Measurements from ENCODE around the gene PGLYRP4.

PGLYRP4 gene

DNA sequence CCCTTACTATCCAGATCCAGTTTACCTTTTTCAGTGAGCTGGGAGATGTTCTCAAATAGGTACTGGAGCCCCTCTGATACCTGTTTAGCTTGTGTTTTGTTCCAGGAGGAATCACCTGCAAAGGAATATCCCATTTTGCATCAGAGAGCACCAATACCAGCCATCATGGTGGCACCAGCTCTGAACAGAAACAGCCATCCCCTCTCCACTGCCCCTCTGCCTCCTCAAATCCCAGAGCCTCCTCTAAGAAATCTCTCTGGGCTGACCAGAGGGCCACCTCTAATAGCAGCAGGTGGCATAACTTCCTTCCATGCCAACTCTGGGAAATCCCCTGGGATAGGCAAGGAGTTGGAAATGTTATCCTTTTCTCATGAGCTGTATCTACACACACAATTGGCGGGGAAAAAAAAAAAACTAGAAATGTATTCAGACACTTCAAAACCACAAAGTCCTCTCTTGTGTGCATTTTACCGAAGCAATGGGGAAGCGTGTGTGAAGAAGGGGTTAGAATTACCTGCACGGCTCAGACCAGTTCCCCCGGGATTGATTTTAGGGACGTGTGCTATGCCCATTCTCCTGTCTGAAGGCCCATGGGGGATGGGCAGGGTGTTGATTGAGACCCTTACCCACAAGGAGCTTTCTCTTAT, 2.4 kb downstream of the PGLYRP4 start:
- in situ Hi-C loops (cut with MboI; ENCODE audit: low pct_unique_long_range_greater_than_20kb, low sequenced_read_pairs, unreplicated experiment): no loop called here
- TF ChIP-seq, protein P1, sequence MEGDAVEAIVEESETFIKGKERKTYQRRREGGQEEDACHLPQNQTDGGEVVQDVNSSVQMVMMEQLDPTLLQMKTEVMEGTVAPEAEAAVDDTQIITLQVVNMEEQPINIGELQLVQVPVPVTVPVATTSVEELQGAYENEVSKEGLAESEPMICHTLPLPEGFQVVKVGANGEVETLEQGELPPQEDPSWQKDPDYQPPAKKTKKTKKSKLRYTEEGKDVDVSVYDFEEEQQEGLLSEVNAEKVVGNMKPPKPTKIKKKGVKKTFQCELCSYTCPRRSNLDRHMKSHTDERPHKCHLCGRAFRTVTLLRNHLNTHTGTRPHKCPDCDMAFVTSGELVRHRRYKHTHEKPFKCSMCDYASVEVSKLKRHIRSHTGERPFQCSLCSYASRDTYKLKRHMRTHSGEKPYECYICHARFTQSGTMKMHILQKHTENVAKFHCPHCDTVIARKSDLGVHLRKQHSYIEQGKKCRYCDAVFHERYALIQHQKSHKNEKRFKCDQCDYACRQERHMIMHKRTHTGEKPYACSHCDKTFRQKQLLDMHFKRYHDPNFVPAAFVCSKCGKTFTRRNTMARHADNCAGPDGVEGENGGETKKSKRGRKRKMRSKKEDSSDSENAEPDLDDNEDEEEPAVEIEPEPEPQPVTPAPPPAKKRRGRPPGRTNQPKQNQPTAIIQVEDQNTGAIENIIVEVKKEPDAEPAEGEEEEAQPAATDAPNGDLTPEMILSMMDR (IDR thresholded peaks at IDR 0.05; ENCODE audit: extremely low read depth, insufficient read depth, missing control alignments): no peak
- DNase-seq (ENCODE audit: low spot score): no peak

DNA sequence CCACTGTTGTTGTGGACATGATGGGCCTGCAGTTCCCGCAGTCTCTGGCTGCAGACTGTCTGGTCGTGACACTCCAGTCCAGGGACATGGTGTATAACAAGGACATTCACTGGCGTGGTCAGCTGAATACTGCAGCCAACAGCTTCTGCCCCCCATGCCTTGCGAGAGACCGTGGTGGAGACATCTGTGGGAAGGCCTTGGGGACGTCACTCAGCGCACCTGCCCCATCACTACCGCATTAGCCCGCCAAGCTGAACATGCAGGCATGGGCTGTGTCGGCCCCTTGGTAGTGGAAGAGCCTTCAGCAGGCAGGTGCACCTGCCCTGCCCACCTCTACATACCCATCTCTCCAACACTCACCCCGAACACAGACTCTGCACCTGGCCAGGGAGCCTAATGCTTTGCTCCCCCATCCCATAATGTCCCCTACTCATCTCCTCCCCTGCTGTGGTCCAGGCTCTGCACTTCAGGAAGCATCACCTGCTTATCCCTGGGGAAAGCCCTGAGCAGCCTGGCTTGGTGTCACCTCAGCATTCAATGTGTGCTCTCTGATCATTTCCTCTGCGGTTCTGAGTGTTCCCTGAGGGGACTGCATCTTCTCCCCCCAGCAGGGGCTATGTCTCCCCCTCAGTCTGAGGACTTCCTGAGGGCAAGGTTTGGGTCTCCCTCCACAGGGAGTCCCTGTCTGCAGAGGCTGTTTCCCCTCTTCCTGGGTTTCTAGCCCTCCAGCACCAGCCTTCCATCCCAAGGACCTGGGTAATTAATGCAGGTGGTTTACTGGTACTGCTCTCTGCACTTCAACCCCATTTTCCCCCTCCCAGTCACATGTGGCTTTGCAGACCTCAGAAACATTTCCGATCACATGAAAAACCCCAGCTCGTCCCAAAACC, 3.2 kb downstream of the PGLYRP4 start:
- no peak for DNase-seq (ENCODE audit: low spot score)
- TF ChIP-seq, protein P1 (IDR thresholded peaks at IDR 0.05; ENCODE audit: extremely low read depth, insufficient read depth, missing control alignments): no peak
- in situ Hi-C loops (cut with MboI; ENCODE audit: low pct_unique_long_range_greater_than_20kb, low sequenced_read_pairs, unreplicated experiment): no loop called here

DNA sequence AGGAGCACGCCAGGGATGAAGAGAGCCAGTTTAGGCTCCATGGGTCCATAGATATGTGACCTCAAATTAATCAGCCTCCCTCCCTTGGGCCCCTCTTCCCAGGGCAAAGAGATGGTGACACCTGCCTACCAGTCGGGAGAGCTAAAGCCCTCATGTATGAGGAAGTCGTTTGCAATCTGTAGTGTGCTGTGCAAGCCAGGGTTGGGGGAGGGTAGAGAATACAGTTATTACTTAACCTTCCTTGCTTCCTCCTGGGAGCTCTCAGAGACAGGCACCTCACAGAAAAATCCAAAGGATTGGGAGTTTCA, 4.0 kb downstream of the PGLYRP4 start:
- in situ Hi-C loops (cut with MboI; ENCODE audit: low pct_unique_long_range_greater_than_20kb, low sequenced_read_pairs, unreplicated experiment): no loop called here
- TF ChIP-seq, protein P1 (IDR thresholded peaks at IDR 0.05; ENCODE audit: extremely low read depth, insufficient read depth, missing control alignments): no peak
- DNase-seq (ENCODE audit: low spot score): no peak

DNA sequence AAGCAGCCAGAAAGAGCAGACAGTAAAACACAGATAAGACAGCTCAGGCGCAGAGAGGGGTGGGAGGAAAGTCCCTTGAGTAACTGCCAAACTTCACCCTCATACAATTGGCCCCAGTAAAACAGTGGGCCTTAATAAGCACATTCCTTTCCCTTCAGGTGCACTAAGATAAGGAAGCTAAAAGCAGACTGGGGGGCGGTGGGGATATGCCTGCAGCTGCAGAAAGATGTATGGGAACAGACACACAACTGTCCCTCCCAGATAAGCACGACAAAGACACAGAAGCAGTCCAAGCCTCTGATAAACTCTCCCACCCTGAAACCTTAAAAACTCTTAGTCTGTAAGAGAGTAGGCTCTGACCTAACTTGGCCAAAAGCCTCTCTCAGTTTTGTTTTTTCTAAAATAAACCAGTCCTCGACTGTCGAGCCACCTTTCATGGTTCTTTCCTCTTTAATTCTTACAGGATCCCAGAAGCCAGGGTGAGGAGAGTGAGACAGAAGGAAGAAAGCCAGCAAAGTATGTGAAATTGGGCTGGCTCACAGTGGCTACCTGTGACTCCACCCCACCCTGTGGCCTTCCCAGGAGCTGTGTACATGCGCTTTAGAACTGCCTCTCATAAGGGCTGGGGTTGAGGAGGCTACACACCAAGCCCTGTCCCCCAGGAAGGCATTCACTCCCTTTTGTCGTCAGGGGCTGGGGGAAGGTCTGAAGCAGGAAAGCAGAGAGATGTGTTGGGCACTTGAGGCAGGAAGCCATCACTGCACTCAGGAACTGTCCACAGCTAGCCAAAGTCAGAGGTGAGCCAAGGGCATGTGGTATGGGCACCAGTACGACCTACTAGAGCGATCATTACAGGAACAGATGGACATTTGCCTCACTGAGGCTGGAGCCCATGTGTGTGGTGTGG, 4.6 kb downstream of the PGLYRP4 start:
- in situ Hi-C loops (cut with MboI; ENCODE audit: low pct_unique_long_range_greater_than_20kb, low sequenced_read_pairs, unreplicated experiment): no loop called here

DNA sequence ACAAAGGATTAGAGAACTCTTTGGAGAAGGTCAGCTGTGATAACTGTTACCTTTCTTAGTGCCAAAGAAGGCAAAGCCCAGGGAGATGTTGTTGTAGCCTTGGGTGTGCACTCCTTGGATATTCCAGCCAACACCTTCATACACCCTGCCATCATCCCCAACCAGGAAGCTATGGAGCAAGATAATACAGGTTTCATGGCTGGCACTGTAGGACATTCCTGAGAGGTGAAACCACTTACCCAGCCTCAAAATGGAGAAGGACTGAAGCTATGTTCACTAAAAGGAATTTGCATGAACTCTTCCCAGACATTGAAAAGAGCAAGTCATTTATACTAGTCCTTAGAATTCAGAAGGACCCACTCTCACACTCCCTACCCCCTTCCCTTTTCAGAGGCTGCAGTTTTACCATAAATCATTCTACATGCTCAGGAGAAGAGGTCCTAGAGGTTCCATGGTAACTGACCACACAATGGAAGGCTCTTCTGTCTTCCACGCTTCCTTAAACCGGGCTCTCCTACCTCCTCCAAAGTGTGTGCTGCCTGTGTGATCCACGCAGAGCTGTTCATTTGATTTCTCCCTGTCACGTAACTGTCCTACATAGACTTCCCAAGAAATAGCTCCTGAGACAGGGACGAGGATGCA, 5.5 kb downstream of the PGLYRP4 start:
- TF ChIP-seq, protein P1 (IDR thresholded peaks at IDR 0.05; ENCODE audit: extremely low read depth, insufficient read depth, missing control alignments): no peak
- DNase-seq (ENCODE audit: low spot score): no peak
- in situ Hi-C loops (cut with MboI; ENCODE audit: low pct_unique_long_range_greater_than_20kb, low sequenced_read_pairs, unreplicated experiment): no loop called here

More for the DNA sequence above, 4.6 kb downstream of the PGLYRP4 start:
- TF ChIP-seq, protein P1 (IDR thresholded peaks at IDR 0.05; ENCODE audit: extremely low read depth, insufficient read depth, missing control alignments): no peak
- DNase-seq (ENCODE audit: low spot score): no peak

DNA sequence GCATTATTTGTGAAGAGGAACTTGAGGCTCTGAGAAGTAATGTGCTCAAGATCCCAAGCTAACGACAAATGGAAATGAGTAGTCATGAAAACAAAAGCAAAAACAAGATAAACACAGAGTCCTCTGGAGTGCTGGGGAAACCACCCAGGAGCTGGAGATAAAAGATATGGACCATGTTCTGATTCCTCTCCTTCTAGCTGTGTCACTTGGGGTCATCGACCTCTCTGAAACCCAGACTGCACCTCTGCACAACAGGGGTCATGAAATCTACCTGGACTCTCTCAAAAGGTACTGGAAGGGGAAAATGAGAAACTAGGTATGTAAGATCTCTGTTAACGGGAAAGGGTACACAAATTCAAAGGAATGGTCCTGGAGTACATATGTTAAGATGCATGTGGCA, 6.5 kb downstream of the PGLYRP4 start:
- TF ChIP-seq, protein P1 (IDR thresholded peaks at IDR 0.05; ENCODE audit: extremely low read depth, insufficient read depth, missing control alignments): no peak
- DNase-seq (ENCODE audit: low spot score): no peak
- in situ Hi-C loops (cut with MboI; ENCODE audit: low pct_unique_long_range_greater_than_20kb, low sequenced_read_pairs, unreplicated experiment): no loop called here

Measured in GM13977 (cell line).